Epithelial cell of esophagus (primary cell): ENCODE measurements around the gene EIF4E1B.

Source experiments
- DNase-seq: peaks from one replicate; pipeline ENCODE4 v3.0.0; 2010; ENCODE audit warnings: low read depth
- H3K4me3 ChIP-seq: 2 replicates; pipeline ENCODE4 v1.5.1; 2011; ENCODE audit warnings: mild to moderate bottlenecking, low read length, control low read depth
- CTCF ChIP-seq: IDR thresholded peaks from 2 replicates; pipeline ENCODE4 v1.5.1; 2011; ENCODE audit warnings: low read depth, mild to moderate bottlenecking, low read length, control low read depth, inconsistent platforms; ENCODE audit not compliant: insufficient read depth; ENCODE audit errors: missing control alignments

The EIF4E1B gene

GRCh38 chr5:176671890-176672747 lies 41.6 kb downstream of the EIF4E1B start:
- DNase-seq, result no peak
- TF ChIP-seq CTCF, result no peak
- no peak overlapping the region for H3K4me3 ChIP-seq

GRCh38 chr5:176673651-176674583 lies 43.4 kb downstream of the EIF4E1B start:
- TF ChIP-seq CTCF, result no peak
- H3K4me3 ChIP-seq, result no peak overlapping the region
- no peak for DNase-seq

- TF ChIP-seq CTCF, result no peak
- no peak for DNase-seq
- H3K4me3 ChIP-seq, result no peak overlapping the region
Observed at GRCh38 chr5:176674799-176675198, 44.3 kb downstream of the EIF4E1B start.

GRCh38 chr5:176675676-176676360 lies 45.3 kb downstream of the EIF4E1B start:
- peak; percentile 66 for TF ChIP-seq CTCF
- DNase-seq, result peak; percentile 45
- no peak overlapping the region for H3K4me3 ChIP-seq

- TF ChIP-seq CTCF, result no peak
- no peak for DNase-seq
- H3K4me3 ChIP-seq, result no peak overlapping the region
Observed at GRCh38 chr5:176676361-176676824, 45.9 kb downstream of the EIF4E1B start.

GRCh38 chr5:176677209-176677939 lies 46.9 kb downstream of the EIF4E1B start:
- no peak overlapping the region for H3K4me3 ChIP-seq
- no peak for TF ChIP-seq CTCF
- DNase-seq, result no peak
